ENCODE measurements around the gene POU6F2.

GRCh38 chr7:39183796-39184195 lies 206.1 kb downstream of the POU6F2 start:
- TF ChIP-seq ZNF518A (tag by site-specific recombination; conservative IDR thresholded peaks at IDR 0.05; ENCODE audit: low read depth) (no peak), MEIS1 (CRISPR knock-in tag; IDR thresholded peaks at IDR 0.05; ENCODE audit: borderline replicate concordance) (no peak), ZXDB (tag by site-specific recombination; IDR thresholded peaks at IDR 0.05) (no peak), ZNF112 (tag by site-specific recombination; IDR thresholded peaks at IDR 0.05) (no peak)
- TF ChIP-seq, protein P1, sequence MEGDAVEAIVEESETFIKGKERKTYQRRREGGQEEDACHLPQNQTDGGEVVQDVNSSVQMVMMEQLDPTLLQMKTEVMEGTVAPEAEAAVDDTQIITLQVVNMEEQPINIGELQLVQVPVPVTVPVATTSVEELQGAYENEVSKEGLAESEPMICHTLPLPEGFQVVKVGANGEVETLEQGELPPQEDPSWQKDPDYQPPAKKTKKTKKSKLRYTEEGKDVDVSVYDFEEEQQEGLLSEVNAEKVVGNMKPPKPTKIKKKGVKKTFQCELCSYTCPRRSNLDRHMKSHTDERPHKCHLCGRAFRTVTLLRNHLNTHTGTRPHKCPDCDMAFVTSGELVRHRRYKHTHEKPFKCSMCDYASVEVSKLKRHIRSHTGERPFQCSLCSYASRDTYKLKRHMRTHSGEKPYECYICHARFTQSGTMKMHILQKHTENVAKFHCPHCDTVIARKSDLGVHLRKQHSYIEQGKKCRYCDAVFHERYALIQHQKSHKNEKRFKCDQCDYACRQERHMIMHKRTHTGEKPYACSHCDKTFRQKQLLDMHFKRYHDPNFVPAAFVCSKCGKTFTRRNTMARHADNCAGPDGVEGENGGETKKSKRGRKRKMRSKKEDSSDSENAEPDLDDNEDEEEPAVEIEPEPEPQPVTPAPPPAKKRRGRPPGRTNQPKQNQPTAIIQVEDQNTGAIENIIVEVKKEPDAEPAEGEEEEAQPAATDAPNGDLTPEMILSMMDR (tag by site-specific recombination; IDR thresholded peaks at IDR 0.05): no peak
- TF ChIP-seq, protein P2, sequence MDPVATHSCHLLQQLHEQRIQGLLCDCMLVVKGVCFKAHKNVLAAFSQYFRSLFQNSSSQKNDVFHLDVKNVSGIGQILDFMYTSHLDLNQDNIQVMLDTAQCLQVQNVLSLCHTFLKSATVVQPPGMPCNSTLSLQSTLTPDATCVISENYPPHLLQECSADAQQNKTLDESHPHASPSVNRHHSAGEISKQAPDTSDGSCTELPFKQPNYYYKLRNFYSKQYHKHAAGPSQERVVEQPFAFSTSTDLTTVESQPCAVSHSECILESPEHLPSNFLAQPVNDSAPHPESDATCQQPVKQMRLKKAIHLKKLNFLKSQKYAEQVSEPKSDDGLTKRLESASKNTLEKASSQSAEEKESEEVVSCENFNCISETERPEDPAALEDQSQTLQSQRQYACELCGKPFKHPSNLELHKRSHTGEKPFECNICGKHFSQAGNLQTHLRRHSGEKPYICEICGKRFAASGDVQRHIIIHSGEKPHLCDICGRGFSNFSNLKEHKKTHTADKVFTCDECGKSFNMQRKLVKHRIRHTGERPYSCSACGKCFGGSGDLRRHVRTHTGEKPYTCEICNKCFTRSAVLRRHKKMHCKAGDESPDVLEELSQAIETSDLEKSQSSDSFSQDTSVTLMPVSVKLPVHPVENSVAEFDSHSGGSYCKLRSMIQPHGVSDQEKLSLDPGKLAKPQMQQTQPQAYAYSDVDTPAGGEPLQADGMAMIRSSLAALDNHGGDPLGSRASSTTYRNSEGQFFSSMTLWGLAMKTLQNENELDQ (tag by site-specific recombination; IDR thresholded peaks at IDR 0.05; ENCODE audit: low read depth): no peak
- TF ChIP-seq, protein P3, sequence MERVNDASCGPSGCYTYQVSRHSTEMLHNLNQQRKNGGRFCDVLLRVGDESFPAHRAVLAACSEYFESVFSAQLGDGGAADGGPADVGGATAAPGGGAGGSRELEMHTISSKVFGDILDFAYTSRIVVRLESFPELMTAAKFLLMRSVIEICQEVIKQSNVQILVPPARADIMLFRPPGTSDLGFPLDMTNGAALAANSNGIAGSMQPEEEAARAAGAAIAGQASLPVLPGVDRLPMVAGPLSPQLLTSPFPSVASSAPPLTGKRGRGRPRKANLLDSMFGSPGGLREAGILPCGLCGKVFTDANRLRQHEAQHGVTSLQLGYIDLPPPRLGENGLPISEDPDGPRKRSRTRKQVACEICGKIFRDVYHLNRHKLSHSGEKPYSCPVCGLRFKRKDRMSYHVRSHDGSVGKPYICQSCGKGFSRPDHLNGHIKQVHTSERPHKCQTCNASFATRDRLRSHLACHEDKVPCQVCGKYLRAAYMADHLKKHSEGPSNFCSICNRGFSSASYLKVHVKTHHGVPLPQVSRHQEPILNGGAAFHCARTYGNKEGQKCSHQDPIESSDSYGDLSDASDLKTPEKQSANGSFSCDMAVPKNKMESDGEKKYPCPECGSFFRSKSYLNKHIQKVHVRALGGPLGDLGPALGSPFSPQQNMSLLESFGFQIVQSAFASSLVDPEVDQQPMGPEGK (tag by site-specific recombination; IDR thresholded peaks at IDR 0.05): no peak
- TF ChIP-seq, protein P4, sequence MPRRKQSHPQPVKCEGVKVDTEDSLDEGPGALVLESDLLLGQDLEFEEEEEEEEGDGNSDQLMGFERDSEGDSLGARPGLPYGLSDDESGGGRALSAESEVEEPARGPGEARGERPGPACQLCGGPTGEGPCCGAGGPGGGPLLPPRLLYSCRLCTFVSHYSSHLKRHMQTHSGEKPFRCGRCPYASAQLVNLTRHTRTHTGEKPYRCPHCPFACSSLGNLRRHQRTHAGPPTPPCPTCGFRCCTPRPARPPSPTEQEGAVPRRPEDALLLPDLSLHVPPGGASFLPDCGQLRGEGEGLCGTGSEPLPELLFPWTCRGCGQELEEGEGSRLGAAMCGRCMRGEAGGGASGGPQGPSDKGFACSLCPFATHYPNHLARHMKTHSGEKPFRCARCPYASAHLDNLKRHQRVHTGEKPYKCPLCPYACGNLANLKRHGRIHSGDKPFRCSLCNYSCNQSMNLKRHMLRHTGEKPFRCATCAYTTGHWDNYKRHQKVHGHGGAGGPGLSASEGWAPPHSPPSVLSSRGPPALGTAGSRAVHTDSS (tag by site-specific recombination; IDR thresholded peaks at IDR 0.05): no peak

Measured in HEK293 (cell line).